Stimulated activated CD4-positive, alpha-beta T cell treated with anti-CD3 and anti-CD28 coated beads, TNF-alpha, amount 100 ng/mL, for 4 hours (primary cell): ENCODE data around the gene LDLRAD3.

Experiments used
- DNase-seq, 3 experiments: peaks; one replicate each; pipeline ENCODE4 v3.0.0-alpha.2; 2020; ENCODE audit warnings: low read depth in 3 of 3

Gene LDLRAD3

GRCh38 chr11:36131721-36132397, 188.0 kb downstream of the LDLRAD3 start:
- no peak for DNase-seq

- DNase-seq: no peak
Measured at GRCh38 chr11:36132940-36133339, 189.1 kb downstream of the LDLRAD3 start.

DNA sequence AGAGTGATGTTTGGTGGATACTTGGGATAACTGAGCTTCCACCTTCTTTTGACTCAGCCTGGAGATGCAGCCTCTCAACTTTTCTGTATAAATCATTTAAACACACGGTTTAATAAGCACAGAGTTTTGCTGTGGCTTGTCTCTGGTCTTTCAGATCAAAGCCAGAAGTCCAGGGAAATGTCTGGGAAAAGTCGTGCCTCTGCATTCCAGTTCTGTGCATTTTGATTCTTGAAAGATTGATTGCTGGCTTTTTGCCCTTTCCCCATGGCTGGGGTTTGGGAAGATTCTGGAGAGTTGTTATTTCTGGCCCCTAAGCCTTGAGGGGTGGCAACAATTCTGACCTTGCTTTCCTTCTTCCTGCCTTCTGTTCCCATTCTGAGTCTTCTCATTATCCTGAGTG, 191.2 kb downstream of the LDLRAD3 start:
- no peak for DNase-seq

DNA sequence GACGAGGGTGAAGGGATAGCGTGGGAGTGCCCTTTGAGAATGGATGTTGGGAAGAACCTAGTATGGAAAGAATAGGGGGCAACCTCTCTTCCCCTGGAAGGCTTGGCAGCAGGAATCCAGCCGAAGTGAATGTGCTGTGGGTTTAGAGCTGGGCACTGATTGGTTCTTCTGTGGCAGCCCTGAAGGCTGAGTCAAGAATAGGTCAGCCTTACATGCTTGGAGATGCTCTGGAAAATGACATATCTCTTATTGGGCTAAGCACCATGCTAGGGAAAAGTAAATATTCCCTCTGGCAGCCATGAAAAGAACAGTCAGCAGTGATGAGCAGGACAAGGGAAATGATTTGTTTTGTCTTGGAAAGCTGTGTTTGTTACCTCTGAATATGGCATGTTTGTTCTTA, 195.9 kb downstream of the LDLRAD3 start:
- DNase-seq: no peak

DNA sequence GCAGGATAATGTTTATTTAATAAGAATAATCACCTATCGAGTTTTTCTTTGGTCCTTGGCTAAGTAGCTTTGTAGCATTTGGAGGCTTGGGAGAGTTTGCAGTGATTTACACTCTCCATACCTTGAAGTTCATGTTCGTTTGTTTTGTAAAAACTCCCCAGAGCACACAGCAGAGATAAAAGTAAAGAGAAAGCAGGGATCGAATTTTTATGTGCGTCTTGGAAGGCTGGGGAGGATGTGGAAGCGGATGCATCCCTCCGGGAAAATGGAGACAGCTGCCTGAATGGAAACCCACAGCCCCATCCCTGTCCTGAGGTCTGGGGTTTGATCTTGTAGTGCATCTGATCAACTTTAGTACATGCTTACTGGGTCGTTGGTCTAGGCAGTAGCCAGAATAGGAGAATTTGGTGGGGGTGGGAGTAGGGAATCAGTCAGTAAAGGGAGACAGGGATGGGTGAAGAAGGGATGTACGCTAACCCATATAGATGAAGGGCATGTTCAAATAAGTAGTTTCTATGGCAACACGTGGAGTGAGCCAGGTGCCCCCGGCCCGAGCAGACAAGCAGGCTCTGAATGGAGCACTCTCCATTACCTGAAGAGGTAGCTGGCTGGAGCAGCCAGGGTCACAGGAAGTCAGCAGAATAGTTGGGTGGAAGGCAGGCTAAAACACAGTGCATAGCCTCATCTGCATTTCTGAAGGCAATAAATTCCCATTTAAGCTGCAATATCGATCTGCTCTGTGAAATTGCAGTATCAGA, 197.5 kb downstream of the LDLRAD3 start:
- DNase-seq: no peak

DNA sequence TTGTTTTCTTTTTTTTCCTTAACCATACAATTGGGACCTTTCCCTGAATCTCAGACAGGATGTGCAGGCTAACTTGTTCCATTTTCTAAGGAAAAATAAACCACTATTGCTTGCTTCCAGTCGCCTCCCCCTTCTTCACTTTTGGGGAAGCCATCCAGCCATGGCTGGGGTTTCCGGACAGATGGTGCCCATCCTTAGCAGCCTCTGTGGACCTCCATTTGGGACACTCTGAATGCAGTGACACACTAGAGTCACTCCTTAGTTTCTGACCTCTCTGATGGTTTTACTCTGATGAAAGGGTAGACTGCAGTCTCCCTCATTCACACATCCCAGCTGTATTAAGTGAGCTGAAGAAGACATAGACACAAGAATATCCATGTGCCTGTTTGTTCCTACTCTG, 198.1 kb downstream of the LDLRAD3 start:
- DNase-seq: no peak

GRCh38 chr11:36142439-36142838, 198.6 kb downstream of the LDLRAD3 start:
- no peak for DNase-seq

DNA sequence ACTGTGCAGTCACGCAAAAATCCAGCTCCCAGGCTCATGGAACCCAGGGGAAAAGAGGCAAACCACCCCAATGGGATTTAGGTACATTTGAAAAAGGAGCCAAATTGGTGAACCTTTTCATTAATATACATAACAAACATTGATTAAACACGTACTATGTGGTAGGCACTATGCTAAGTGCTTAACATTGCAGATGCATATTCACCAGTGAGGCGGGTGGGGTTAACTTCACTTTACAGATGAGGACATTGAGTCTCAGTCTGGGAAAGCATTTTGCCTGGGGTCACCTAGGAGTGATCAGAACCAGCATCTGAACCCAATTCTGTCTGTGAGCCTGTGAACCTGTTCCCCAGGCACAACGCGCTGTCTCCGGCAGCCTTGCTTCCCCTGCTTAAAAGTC, 199.0 kb downstream of the LDLRAD3 start:
- no peak for DNase-seq

- no peak for DNase-seq
Measured at GRCh38 chr11:36146437-36146836, 202.6 kb downstream of the LDLRAD3 start.

DNA sequence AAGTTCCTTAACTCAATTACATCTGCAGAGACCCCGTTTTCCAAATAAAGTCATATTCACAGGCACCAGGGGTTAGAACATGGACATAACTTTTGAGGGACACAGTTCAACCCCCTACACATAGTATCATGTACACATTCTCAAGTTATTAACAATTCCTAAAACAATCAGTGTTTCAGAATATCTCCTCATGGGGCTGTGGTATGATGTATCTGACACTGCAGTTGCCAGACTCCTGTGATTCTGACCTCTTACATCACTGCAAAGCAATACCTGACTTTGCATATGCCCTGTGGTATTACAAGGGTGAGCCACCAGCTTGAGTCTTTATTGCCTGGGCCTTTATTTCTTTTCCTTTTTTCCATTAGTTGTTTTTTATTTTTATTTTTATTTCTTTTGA, 203.6 kb downstream of the LDLRAD3 start:
- no peak for DNase-seq

DNA sequence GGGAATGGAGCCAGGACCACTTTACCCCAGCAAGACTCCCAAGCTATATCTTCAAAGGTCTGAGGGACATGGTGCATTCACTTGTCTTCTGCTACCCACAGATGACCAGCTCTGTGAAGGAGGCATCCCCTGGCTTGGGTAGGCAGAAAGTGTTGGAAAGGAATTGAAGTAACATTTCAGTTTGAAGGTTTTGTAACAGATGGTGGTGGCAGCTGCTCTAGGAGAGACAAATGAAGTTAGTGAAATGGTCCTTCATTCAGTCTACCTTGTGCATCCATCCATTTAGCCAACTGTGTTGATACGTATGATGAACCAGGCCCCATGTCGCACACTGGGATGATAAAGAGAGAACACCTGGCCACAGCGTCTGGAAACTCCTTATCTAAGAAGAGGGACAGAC, 204.8 kb downstream of the LDLRAD3 start:
- DNase-seq: no peak

GRCh38 chr11:36149538-36150242, 205.8 kb downstream of the LDLRAD3 start:
- no peak for DNase-seq

DNA sequence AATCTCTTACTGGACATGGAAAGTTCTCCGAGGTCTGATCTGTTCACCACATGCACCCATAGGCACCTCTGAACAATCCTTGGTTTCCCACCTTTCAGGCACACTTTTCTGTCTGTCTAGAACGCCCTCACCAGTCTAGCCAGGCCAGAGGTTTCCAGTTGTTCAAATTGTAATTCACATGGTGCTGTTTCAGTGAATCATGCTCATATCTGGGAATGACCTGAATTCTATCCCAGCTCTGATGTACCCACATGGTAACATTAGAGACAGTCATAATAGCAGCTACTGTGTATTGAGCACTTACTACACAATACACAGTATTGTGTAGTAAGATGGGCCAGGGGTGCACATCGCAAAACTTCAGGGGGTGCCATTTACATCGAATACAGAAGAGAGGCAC, 207.1 kb downstream of the LDLRAD3 start:
- DNase-seq: no peak

- DNase-seq: no peak
Measured at GRCh38 chr11:36151933-36152580, 208.2 kb downstream of the LDLRAD3 start.

DNA sequence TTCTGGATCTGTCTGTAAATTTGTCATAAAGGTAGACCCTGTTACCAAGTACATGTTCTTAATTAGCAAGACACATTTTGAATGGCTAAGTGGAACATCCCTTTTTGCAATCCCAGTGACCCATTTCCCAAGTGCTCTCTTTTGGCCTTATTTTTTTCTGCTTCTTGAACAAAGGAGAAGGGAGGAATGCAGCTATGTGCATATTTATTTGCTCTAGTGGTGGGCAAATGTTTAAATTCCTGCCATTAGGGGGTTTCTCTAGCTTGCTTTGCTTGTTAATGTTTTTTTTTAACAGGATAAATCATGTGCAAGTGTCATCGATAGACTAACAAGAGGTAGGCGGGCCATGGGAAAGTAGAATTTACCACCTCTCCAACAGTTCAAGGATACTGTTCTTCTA, 209.7 kb downstream of the LDLRAD3 start:
- no peak for DNase-seq

DNA sequence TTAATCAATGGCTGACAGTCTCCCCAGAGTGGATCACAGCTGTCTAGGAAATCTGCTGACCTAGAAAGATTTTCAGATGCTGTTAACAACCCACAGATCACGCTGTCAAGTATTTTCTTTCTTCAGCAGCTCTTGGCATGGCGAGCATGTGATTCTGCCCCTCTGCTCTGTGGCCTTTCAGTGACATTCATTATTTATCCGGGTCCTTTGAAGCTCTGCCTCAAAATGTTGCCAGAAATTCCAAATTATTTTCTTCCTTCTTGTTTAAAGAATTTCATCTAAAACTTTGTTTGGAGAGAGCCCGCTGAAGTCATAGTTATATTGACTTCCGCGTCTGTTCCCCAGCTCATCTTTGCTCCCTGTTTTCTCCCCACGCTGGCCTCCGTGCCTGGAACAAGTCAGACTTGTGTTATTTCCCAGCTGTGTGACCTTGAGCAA, 211.3 kb downstream of the LDLRAD3 start:
- no peak for DNase-seq

GRCh38 chr11:36155770-36156160, 211.9 kb downstream of the LDLRAD3 start:
- no peak for DNase-seq

DNA sequence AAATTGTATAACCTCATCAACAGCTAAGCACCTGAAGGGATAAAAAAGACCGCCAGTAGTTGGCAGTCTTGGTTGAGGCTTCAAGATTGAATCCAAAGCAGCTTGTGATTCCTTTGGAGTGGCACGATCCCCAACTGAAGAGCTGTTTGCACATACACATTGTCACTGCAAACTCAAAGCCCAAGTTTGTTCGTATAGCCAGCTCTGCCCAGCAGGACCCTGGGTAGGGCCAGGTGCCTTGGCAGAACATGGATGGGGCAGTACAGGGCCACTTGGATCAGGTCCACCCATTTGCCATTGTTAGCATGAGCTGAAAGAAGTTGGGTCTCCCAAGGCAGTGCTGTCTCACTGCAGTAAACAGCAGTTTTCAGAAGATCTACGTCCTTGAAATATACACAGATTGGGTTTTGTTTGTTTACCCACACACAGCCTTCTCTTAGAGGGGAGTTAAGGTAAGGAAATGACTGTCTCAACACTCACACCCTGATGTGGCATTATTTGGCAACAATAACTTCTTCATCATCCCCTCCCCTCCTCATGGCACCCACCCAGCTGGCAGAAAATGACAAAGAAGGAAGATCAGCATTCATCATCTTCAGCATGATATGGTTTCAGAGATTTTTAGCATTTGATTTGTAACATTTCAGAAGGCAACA, 212.4 kb downstream of the LDLRAD3 start:
- no peak for DNase-seq

DNA sequence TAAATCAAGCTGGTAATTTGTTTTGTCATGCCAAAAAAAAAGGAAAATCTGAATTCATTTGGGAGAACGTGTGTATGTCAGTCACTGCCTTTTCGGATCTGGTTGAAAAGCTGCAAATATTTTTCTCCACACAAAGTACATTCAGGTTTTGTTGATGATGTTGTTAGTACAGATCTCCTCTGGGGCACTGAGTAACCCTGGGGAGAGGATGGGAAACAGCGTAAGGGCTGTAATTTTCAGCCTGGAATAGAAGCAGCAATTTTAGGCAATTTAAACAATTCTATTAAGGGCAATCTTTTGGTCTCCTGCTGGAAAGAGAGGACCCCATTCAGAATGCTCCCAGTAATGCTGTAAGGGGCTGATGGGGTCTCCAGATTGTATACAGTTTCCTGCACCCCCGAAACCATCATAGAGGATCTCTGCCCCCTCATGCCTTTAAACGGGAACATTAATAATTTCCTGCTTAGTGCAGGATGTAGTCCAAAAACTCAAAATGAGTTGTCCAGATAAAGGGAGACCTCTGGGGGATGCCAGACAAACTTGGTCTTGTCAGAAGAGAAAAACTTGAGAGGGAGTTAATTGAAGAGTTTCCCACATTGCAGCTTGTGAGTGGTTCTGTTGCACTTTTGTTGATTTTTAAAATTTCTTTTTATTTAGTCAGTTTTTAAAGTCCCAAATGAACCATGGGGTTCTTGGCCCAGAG, 213.1 kb downstream of the LDLRAD3 start:
- no peak for DNase-seq

GRCh38 chr11:36160091-36160490, 216.2 kb downstream of the LDLRAD3 start:
- no peak for DNase-seq

- DNase-seq: no peak
Measured at GRCh38 chr11:36161572-36161971, 217.7 kb downstream of the LDLRAD3 start.
